Endothelial cell of umbilical vein (primary cell): Measurements from ENCODE around the gene ADTRP. TPM values are rescaled to one million over a fixed set of nuclear protein-coding genes. Genes with fewer than 3 reads are reported as not detected.

ENCODE experiments used
- BruUV-seq: library from RNA; stranded (reverse); fragments of 400-500 nt; replicated peaks from 2 replicates; lab custom pipeline; 2021; lab: Mats Ljungman, UMichigan
- CTCF ChIA-PET: fragments of 300-600, 350-600 bp; sonication (Branson Sonifier 250); formaldehyde crosslinking; loops from one replicate; lab custom pipeline; 2021; ENCODE audit warnings: antibody characterized with exemption, inconsistent platforms; lab: Charles Lee
- POLR2A ChIA-PET: fragments of 300-600, 350-600 bp; sonication (Branson Sonifier 250); formaldehyde crosslinking; loops from one replicate; lab custom pipeline; 2021; ENCODE audit warnings: antibody characterized with exemption, inconsistent platforms; lab: Charles Lee
- DNase-seq: peaks from one replicate; pipeline ENCODE4 v3.0.0-alpha.2; 2011; ENCODE audit warnings: low read depth, low spot score
- FAIRE-seq: peaks from 2 replicates; lab custom pipeline; 2011; peaks lifted over from hg19 to GRCh38; lab: Jason Lieb, UNC
- H2AFZ ChIP-seq: 2 replicates; pipeline ENCODE4 v1.6.0; 2012; ENCODE audit warnings: low read depth, low read length, control low read depth, inconsistent platforms
- H3K27ac ChIP-seq: 2 replicates; pipeline ENCODE4 v1.5.1; 2011; ENCODE audit warnings: low read depth, mild to moderate bottlenecking, control low read depth, low read length, moderate library complexity; ENCODE audit not compliant: insufficient read depth
- H3K27me3 ChIP-seq, 2 experiments: 2 replicates each; pipeline versions ENCODE4 v1.6.0 to v1.6.1; 2011; ENCODE audit warnings: low read length in 2 of 2, mixed read lengths in 1 of 2; ENCODE audit not compliant: control insufficient read depth in 2 of 2, insufficient read depth in 2 of 2
- H3K36me3 ChIP-seq, 2 experiments: 2 replicates in 1 of 2; 3 replicates in 1 of 2; pipeline ENCODE4 v1.5.1; 2011; ENCODE audit warnings: low read length in 2 of 2, mild to moderate bottlenecking in 1 of 2, moderate library complexity in 1 of 2; ENCODE audit not compliant: control insufficient read depth in 2 of 2, insufficient read depth in 2 of 2; ENCODE audit errors: extremely low read depth in 1 of 2
- H3K4me1 ChIP-seq: 3 replicates; pipeline ENCODE4 v1.5.1; 2011; ENCODE audit warnings: mild to moderate bottlenecking, low read length; ENCODE audit not compliant: control insufficient read depth, insufficient read depth; ENCODE audit errors: extremely low read depth
- H3K4me2 ChIP-seq: 2 replicates; pipeline ENCODE4 v1.6.1; 2011; ENCODE audit warnings: low read length, control low read depth, mixed read lengths; ENCODE audit not compliant: insufficient read depth
- H3K4me3 ChIP-seq, 3 experiments: fragments of 200-600 bp in 1 of 3; sonication (generic), shearing (Covaris generic) in 1 of 3; replicated peaks in 1 of 3; 2 replicates each; pipeline ENCODE4 v1.5.1; 2011 to 2016; ENCODE audit warnings: control low read depth in 3 of 3, low read length in 3 of 3, mild to moderate bottlenecking in 2 of 3, inconsistent platforms in 1 of 3, low read depth in 1 of 3, moderate library complexity in 1 of 3; ENCODE audit not compliant: insufficient read depth in 1 of 3
- H3K79me2 ChIP-seq: 2 replicates; pipeline ENCODE4 v1.6.0; 2012; ENCODE audit warnings: low read length, inconsistent platforms; ENCODE audit not compliant: control insufficient read depth, insufficient read depth
- H3K9ac ChIP-seq: replicated peaks from 2 replicates; pipeline ENCODE3; 2011; ENCODE audit warnings: low read length, control low read depth; ENCODE audit not compliant: insufficient read depth; ENCODE audit errors: extremely low read depth
- H3K9me1 ChIP-seq: replicated peaks from 3 replicates; pipeline ENCODE4 v1.6.0; 2011; ENCODE audit warnings: mild to moderate bottlenecking, low read length; ENCODE audit not compliant: control insufficient read depth, insufficient read depth; ENCODE audit errors: extremely low read depth
- H3K9me3 ChIP-seq: replicated peaks from 2 replicates; pipeline ENCODE4 v1.5.1; 2012; ENCODE audit warnings: low read length, inconsistent platforms; ENCODE audit not compliant: control insufficient read depth, insufficient read depth
- H4K20me1 ChIP-seq: replicated peaks from 2 replicates; pipeline ENCODE3; 2011; ENCODE audit warnings: mild to moderate bottlenecking, low read length; ENCODE audit not compliant: control insufficient read depth, insufficient read depth; ENCODE audit errors: extremely low read depth
- CTCF ChIP-seq, 2 donors: IDR thresholded peaks; 1 replicate in 1 of 2; 2 replicates in 1 of 2; pipeline ENCODE4 v1.5.1; 2011; ENCODE audit warnings: low read length in 2 of 2, mild to moderate bottlenecking in 2 of 2, moderate library complexity in 2 of 2, control low read depth in 1 of 2, inconsistent platforms in 1 of 2, low read depth in 1 of 2; ENCODE audit not compliant: insufficient read depth in 1 of 2; ENCODE audit errors: extremely low read depth in 1 of 2
- EZH2 ChIP-seq: IDR thresholded peaks from 2 replicates; pipeline ENCODE4 v1.6.1; 2012; ENCODE audit warnings: borderline replicate concordance, low read depth, mild to moderate bottlenecking, moderate library complexity, low read length, inconsistent platforms; ENCODE audit not compliant: severe bottlenecking
- FOS ChIP-seq: IDR thresholded peaks from 2 replicates; pipeline ENCODE4 v1.6.1; 2011; ENCODE audit warnings: mild to moderate bottlenecking, low read length, moderate library complexity, borderline replicate concordance; ENCODE audit not compliant: insufficient read depth
- GATA2 ChIP-seq: IDR thresholded peaks from 2 replicates; pipeline ENCODE4 v1.7.0; 2011; ENCODE audit warnings: low read depth, mild to moderate bottlenecking, moderate library complexity, mixed read lengths, low read length; ENCODE audit not compliant: insufficient read length, insufficient read depth
- JUN ChIP-seq: IDR thresholded peaks from 2 replicates; pipeline ENCODE4 v1.6.1; 2011; ENCODE audit warnings: borderline replicate concordance, low read depth; ENCODE audit not compliant: insufficient read length, insufficient read depth
- MAX ChIP-seq: IDR thresholded peaks from 2 replicates; pipeline ENCODE4 v1.6.1; 2011; ENCODE audit not compliant: insufficient read depth, insufficient read length
- MYC ChIP-seq: IDR thresholded peaks from one replicate; pipeline ENCODE4 v1.6.1; 2011; ENCODE audit warnings: mild to moderate bottlenecking, low read depth, low read length
- POLR2A ChIP-seq: IDR thresholded peaks from 2 replicates; pipeline ENCODE4 v1.6.1; 2012; ENCODE audit warnings: low read depth, mild to moderate bottlenecking, control low read depth, low read length
- POLR2AphosphoS5 ChIP-seq: IDR thresholded peaks from 2 replicates; pipeline ENCODE4 v1.6.1; 2012; ENCODE audit warnings: low read depth, mild to moderate bottlenecking, control low read depth, low read length, moderate library complexity; ENCODE audit not compliant: insufficient read depth
- dilution Hi-C: fragments of 300-500 bp; cut with MboI; formaldehyde crosslinking; loops from one replicate; pipeline ENCODE4 v1.15.0; 2019; ENCODE audit warnings: low sequenced_read_pairs; ENCODE audit not compliant: extremely low pct_ligation_motif_present
- intact Hi-C: fragments of 100-400 bp; cut with micrococcal nuclease; formaldehyde crosslinking; loops from one replicate; pipeline ENCODE4 v1.10.0; 2022
- polyA plus RNA-seq, 4 experiments: library from polyadenylated mRNA; depleted of rRNA in 3 of 4; stranded (reverse) in 3 of 4; unstranded in 1 of 4; fragments of >200 nt; gene quantifications; 2 replicates each; pipeline versions ENCODE4 v1.2.1 to v1.2.3, GENCODE V29; 2011 to 2012; ENCODE audit warnings: missing spikeins in 1 of 4
- total RNA-seq: library from RNA; stranded (reverse); gene quantifications from 2 replicates; pipeline ENCODE4 v1.2.3, GENCODE V29; 2021

ADTRP gene
- total and polyA plus RNA-seq, 2 donors (not counting 3 experiments of a cell fraction or from before 2014, with no cell fraction given): 3.3 to 4.4 TPM

GRCh38 chr6:11731423-11731822 is 47.2 kb downstream of the ADTRP start:
- DNase-seq: no peak

More at GRCh38 chr6:11731423-11731822, 47.2 kb downstream of the ADTRP start:
- Histone ChIP-seq H3K27ac (no peak overlapping the region), H3K4me2 (no peak overlapping the region), H3K9me1 (no peaks in the 10 kb centered on the region), H3K27me3 (no peaks in the 10 kb centered on the region), H4K20me1 (no peaks in the 10 kb centered on the region), H2AFZ (no peak overlapping the region), H3K4me3 (no peak overlapping the region), H3K9me3 (no peaks in the 10 kb centered on the region), H3K36me3 (no peaks in the 10 kb centered on the region), H3K4me1 (no peaks in the 10 kb centered on the region), H3K79me2 (peaks cover 59% of the 10 kb centered on the region), H3K9ac (no peak overlapping the region)
- TF ChIP-seq GATA2 (no peak), FOS (no peak), EZH2 (no peak), CTCF (IDR thresholded peaks at IDR 0.05; ENCODE audit: extremely low read depth in 1 of 2, insufficient read depth in 1 of 2, low read depth in 1 of 2, low read length in 2 of 2) (no peak), JUN (no peak), POLR2A (no peak), POLR2AphosphoS5 (no peak), MAX (no peak), MYC (no peak)
- dilution Hi-C loops (no loop called here), intact Hi-C loops (no loop called here)
- BruUV-seq: no TSS peak
- no peak for FAIRE-seq
- ChIA-PET CTCF (interaction anchor here (1.2 kb wide), 2 partner anchors 10 to 28 kb away, joined by 3 read pairs; no protein-coding TSS in a partner anchor), POLR2A (no interaction called here)
